ENCODE data around the gene KLK14.

KLK14 gene

GRCh38 chr19:51082611-51083010, at the start of gene KLK14:
Gene KLK14, minus strand, starts transcription at chr19:51082887. Its CDS starts 273 bp downstream, at chr19:51082614.
- DNase-seq (ENCODE audit: low read depth) = no peak
- no peak within 1 kb of the TSS for H3K4me3 ChIP-seq (ENCODE audit: low read depth, low read length)

GRCh38 chr19:51131780-51132680, 49.3 kb upstream of the KLK14 start:
- no peak for DNase-seq (ENCODE audit: low read depth)
- no peak overlapping the region for H3K4me3 ChIP-seq (ENCODE audit: low read depth, low read length)

- H3K4me3 ChIP-seq (ENCODE audit: low read depth, low read length) = no peak overlapping the region
- no peak for DNase-seq (ENCODE audit: low read depth)
These were observed 47.0 kb upstream of the KLK14 start for GRCh38 chr19:51129716-51130115.

GRCh38 chr19:51128227-51128626, 45.5 kb upstream of the KLK14 start:
- no peak overlapping the region for H3K4me3 ChIP-seq (ENCODE audit: low read depth, low read length)

GRCh38 chr19:51127755-51128154, 45.1 kb upstream of the KLK14 start:
- no peak overlapping the region for H3K4me3 ChIP-seq (ENCODE audit: low read depth, low read length)
- peak; percentile 5 for DNase-seq (ENCODE audit: low read depth)

More at GRCh38 chr19:51128227-51128626, 45.5 kb upstream of the KLK14 start:
- no peak for DNase-seq (ENCODE audit: low read depth)

- H3K4me3 ChIP-seq (ENCODE audit: low read depth, low read length) = no peak overlapping the region
- no peak for DNase-seq (ENCODE audit: low read depth)
These were observed 44.3 kb upstream of the KLK14 start for GRCh38 chr19:51127032-51127431.

GRCh38 chr19:51125421-51126075, 42.9 kb upstream of the KLK14 start:
- no peak overlapping the region for H3K4me3 ChIP-seq (ENCODE audit: low read depth, low read length)

GRCh38 chr19:51124729-51125128, 42.0 kb upstream of the KLK14 start, which contains the start of gene SIGLEC9:
Gene SIGLEC9, plus strand, starts transcription at chr19:51124906. Its CDS starts 69 bp downstream, at chr19:51124975.
- no peak for DNase-seq (ENCODE audit: low read depth)
- no peak within 1 kb of the TSS for H3K4me3 ChIP-seq (ENCODE audit: low read depth, low read length)

More at GRCh38 chr19:51125421-51126075, 42.9 kb upstream of the KLK14 start:
- no peak for DNase-seq (ENCODE audit: low read depth)

GRCh38 chr19:51124216-51124615, 41.5 kb upstream of the KLK14 start:
- H3K4me3 ChIP-seq (ENCODE audit: low read depth, low read length) = no peak overlapping the region
- DNase-seq (ENCODE audit: low read depth) = no peak

- DNase-seq (ENCODE audit: low read depth) = no peak
- H3K4me3 ChIP-seq (ENCODE audit: low read depth, low read length) = no peak overlapping the region
These were observed 41.1 kb upstream of the KLK14 start for GRCh38 chr19:51123802-51124201.

GRCh38 chr19:51123381-51123800, 40.7 kb upstream of the KLK14 start:
- no peak for DNase-seq (ENCODE audit: low read depth)
- H3K4me3 ChIP-seq (ENCODE audit: low read depth, low read length) = no peak overlapping the region

GRCh38 chr19:51122112-51122981, 39.7 kb upstream of the KLK14 start:
- no peak overlapping the region for H3K4me3 ChIP-seq (ENCODE audit: low read depth, low read length)
- no peak for DNase-seq (ENCODE audit: low read depth)

GRCh38 chr19:51121257-51121656, 38.6 kb upstream of the KLK14 start:
- no peak for DNase-seq (ENCODE audit: low read depth)
- no peak overlapping the region for H3K4me3 ChIP-seq (ENCODE audit: low read depth, low read length)

GRCh38 chr19:51120160-51120559, 37.5 kb upstream of the KLK14 start:
- DNase-seq (ENCODE audit: low read depth) = no peak
- H3K4me3 ChIP-seq (ENCODE audit: low read depth, low read length) = no peak overlapping the region

GRCh38 chr19:51119611-51120010, 36.9 kb upstream of the KLK14 start:
- no peak for DNase-seq (ENCODE audit: low read depth)
- H3K4me3 ChIP-seq (ENCODE audit: low read depth, low read length) = no peak overlapping the region

GRCh38 chr19:51119101-51119500, 36.4 kb upstream of the KLK14 start:
- no peak for DNase-seq (ENCODE audit: low read depth)
- H3K4me3 ChIP-seq (ENCODE audit: low read depth, low read length) = no peak overlapping the region

GRCh38 chr19:51116736-51117286, 34.1 kb upstream of the KLK14 start:
- H3K4me3 ChIP-seq (ENCODE audit: low read depth, low read length) = no peak overlapping the region
- no peak for DNase-seq (ENCODE audit: low read depth)

GRCh38 chr19:51114087-51114729, 31.5 kb upstream of the KLK14 start:
- DNase-seq (ENCODE audit: low read depth) = no peak
- H3K4me3 ChIP-seq (ENCODE audit: low read depth, low read length) = no peak overlapping the region

GRCh38 chr19:51111606-51112005, 28.9 kb upstream of the KLK14 start:
- DNase-seq (ENCODE audit: low read depth) = no peak
- no peak overlapping the region for H3K4me3 ChIP-seq (ENCODE audit: low read depth, low read length)

Data from skeletal muscle cell (primary cell).